CD4-positive, alpha-beta T cell treated with Interleukin-10 for 1 hour (primary cell): ENCODE data around the gene BTNL3.

Source experiments
- DNase-seq: peaks from one replicate; pipeline ENCODE4 v3.0.0-alpha.2; 2020

The BTNL3 gene

DNA sequence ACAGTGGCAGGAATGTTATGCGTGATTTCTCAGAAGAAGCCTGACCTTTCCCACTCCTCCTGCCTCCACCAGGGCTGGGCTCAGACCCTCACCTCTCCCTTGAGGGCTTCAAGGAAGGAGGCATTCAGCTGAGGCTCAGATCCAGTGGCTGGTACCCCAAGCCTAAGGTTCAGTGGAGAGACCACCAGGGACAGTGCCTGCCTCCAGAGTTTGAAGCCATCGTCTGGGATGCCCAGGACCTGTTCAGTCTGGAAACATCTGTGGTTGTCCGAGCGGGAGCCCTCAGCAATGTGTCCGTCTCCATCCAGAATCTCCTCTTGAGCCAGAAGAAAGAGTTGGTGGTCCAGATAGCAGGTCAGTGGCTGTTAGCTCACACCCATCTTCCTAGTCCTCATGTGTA is 61.4 kb downstream of the BTNL3 start:
- no peak for DNase-seq

GRCh38 chr5:181051841-181052671 is 63.4 kb downstream of the BTNL3 start:
- DNase-seq: no peak

- peak; percentile 8 for DNase-seq
Measured at GRCh38 chr5:181052672-181053487, 64.2 kb downstream of the BTNL3 start.

DNA sequence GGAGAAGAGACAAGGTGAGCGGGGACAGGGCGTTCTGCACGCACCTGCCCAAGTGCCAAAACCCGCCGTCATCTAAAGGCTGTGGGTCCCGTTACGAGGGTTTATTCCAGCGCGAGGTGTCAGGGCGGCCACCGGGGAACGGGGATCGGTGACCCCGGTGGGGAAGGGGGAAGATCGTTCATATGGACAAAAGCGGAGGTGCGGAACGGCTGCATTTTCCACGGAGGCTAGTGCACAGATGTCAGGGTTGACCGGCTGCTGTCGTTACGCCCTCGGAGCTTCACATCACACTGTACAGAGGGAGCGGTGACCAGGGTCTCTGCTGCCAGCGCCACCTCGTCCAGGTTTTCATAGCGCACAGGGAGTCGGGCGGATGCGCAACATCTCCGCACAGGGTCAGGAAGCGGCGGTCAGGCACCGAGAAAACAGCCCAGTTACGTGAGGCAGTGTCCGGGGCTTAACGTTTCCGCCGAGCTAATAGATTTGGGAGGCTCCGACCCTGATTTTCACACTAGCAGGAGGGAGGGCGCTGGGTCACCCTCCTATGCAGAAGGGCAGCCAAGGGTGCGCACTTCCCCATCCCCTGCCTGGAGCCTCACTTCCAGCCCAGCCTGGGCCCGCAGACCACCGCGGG is 65.0 kb downstream of the BTNL3 start:
- no peak for DNase-seq

DNA sequence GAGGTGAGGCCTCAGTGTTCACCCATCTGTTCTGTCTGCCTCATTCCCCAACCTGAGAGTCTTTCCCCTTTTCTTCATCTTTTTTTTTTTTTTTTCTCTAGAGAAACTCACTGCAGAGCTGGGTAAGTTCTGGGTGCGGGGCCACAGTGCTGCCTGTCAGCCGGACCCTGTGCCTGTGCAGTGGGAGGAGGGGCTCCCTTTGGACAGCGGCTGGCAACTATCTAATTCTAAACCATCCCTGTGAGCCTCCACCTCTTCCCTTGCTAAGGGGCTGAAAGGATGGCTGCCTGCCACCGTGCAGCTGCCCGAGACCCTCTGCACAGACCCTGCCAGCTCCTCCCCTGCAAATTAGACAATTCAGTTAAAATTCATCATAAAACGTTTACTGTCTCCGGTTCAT is 65.5 kb downstream of the BTNL3 start:
- DNase-seq: no peak

GRCh38 chr5:181054871-181055459 is 66.3 kb downstream of the BTNL3 start:
- DNase-seq: no peak
